ENCODE measurements around the gene ACOT6.
"Not testable (repeated sequence)": the region's sequence is repeated elsewhere in the genome, so short reads cannot be mapped to it uniquely, and the experiment has no call there.

Gene ACOT6

GRCh38 chr14:73612339-73613045, at the start of gene ACOT6:
TSS of gene ACOT6 (plus strand) at chr14:73612517. CDS start at chr14:73612572, 55 bp downstream.
- DNase-seq: peak; percentile 80
- in situ Hi-C loops (cut with MboI; ENCODE audit: low pct_unique_long_range_greater_than_20kb, low sequenced_read_pairs): no loop called here

- in situ Hi-C loops (cut with MboI; ENCODE audit: low pct_unique_long_range_greater_than_20kb, low sequenced_read_pairs): not testable (repeated sequence)
Measured at GRCh38 chr14:73562696-73563095, 49.6 kb upstream of the ACOT6 start.

GRCh38 chr14:73566431-73566830, 45.9 kb upstream of the ACOT6 start:
- DNase-seq; in situ Hi-C loops (cut with MboI; ENCODE audit: low pct_unique_long_range_greater_than_20kb, low sequenced_read_pairs): not testable (repeated sequence)

More at GRCh38 chr14:73562696-73563095, 49.6 kb upstream of the ACOT6 start:
- peak; percentile 67 for DNase-seq

GRCh38 chr14:73566935-73567334, 45.4 kb upstream of the ACOT6 start:
- in situ Hi-C loops (cut with MboI; ENCODE audit: low pct_unique_long_range_greater_than_20kb, low sequenced_read_pairs); DNase-seq: not testable (repeated sequence)

GRCh38 chr14:73567358-73567757, 45.0 kb upstream of the ACOT6 start:
- no peak for DNase-seq
- in situ Hi-C loops (cut with MboI; ENCODE audit: low pct_unique_long_range_greater_than_20kb, low sequenced_read_pairs): no loop called here

GRCh38 chr14:73567951-73568885, 44.1 kb upstream of the ACOT6 start:
- no peak for DNase-seq
- in situ Hi-C loops (cut with MboI; ENCODE audit: low pct_unique_long_range_greater_than_20kb, low sequenced_read_pairs): no loop called here

GRCh38 chr14:73568886-73569184, 43.5 kb upstream of the ACOT6 start:
- in situ Hi-C loops (cut with MboI; ENCODE audit: low pct_unique_long_range_greater_than_20kb, low sequenced_read_pairs); DNase-seq: not testable (repeated sequence)

GRCh38 chr14:73569185-73569958, 42.9 kb upstream of the ACOT6 start, which contains the start of gene ACOT2:
TSS of gene ACOT2 (plus strand) at chr14:73569213. CDS start at chr14:73569241, 28 bp downstream.
- in situ Hi-C loops (cut with MboI; ENCODE audit: low pct_unique_long_range_greater_than_20kb, low sequenced_read_pairs); DNase-seq: not testable (repeated sequence)

GRCh38 chr14:73570913-73571312, 41.4 kb upstream of the ACOT6 start:
- DNase-seq: peak; percentile 70
- in situ Hi-C loops (cut with MboI; ENCODE audit: low pct_unique_long_range_greater_than_20kb, low sequenced_read_pairs): not testable (repeated sequence)

- in situ Hi-C loops (cut with MboI; ENCODE audit: low pct_unique_long_range_greater_than_20kb, low sequenced_read_pairs); DNase-seq: not testable (repeated sequence)
Measured at GRCh38 chr14:73573034-73573433, 39.3 kb upstream of the ACOT6 start.

- in situ Hi-C loops (cut with MboI; ENCODE audit: low pct_unique_long_range_greater_than_20kb, low sequenced_read_pairs); DNase-seq: not testable (repeated sequence)
Measured at GRCh38 chr14:73573740-73574139, 38.6 kb upstream of the ACOT6 start.

GRCh38 chr14:73574251-73574650, 38.1 kb upstream of the ACOT6 start:
- in situ Hi-C loops (cut with MboI; ENCODE audit: low pct_unique_long_range_greater_than_20kb, low sequenced_read_pairs); DNase-seq: not testable (repeated sequence)

- in situ Hi-C loops (cut with MboI; ENCODE audit: low pct_unique_long_range_greater_than_20kb, low sequenced_read_pairs): no loop called here
- no peak for DNase-seq
Measured at GRCh38 chr14:73576391-73576790, 35.9 kb upstream of the ACOT6 start.

GRCh38 chr14:73577214-73577613, 35.1 kb upstream of the ACOT6 start:
- in situ Hi-C loops (cut with MboI; ENCODE audit: low pct_unique_long_range_greater_than_20kb, low sequenced_read_pairs); DNase-seq: not testable (repeated sequence)

GRCh38 chr14:73582102-73582979, 30.0 kb upstream of the ACOT6 start:
- in situ Hi-C loops (cut with MboI; ENCODE audit: low pct_unique_long_range_greater_than_20kb, low sequenced_read_pairs): not testable (repeated sequence)

GRCh38 chr14:73588695-73589094, 23.6 kb upstream of the ACOT6 start:
- DNase-seq: no peak
- in situ Hi-C loops (cut with MboI; ENCODE audit: low pct_unique_long_range_greater_than_20kb, low sequenced_read_pairs): no loop called here

More at GRCh38 chr14:73582102-73582979, 30.0 kb upstream of the ACOT6 start:
- DNase-seq: not testable (repeated sequence)

GRCh38 chr14:73589116-73589515, 23.2 kb upstream of the ACOT6 start:
- in situ Hi-C loops (cut with MboI; ENCODE audit: low pct_unique_long_range_greater_than_20kb, low sequenced_read_pairs): no loop called here
- no peak for DNase-seq

GRCh38 chr14:73590673-73591004, 21.7 kb upstream of the ACOT6 start:
- in situ Hi-C loops (cut with MboI; ENCODE audit: low pct_unique_long_range_greater_than_20kb, low sequenced_read_pairs); DNase-seq: not testable (repeated sequence)

Measured in KBM-7 (cell line).